H1 (cell line): ENCODE results near the gene SLC37A3. TPM values are rescaled to one million over a fixed set of nuclear protein-coding genes. Genes with fewer than 3 reads are reported as not detected.

ENCODE experiments used
- CTCF ChIA-PET: fragments of 300-600 bp; sonication (Branson Sonifier 250); formaldehyde crosslinking; loops from one replicate; lab custom pipeline; 2021; ENCODE audit not compliant: partially characterized antibody; lab: Charles Lee
- POLR2A ChIA-PET: fragments of 300-600 bp; sonication (Branson Sonifier 250); formaldehyde crosslinking; loops from one replicate; lab custom pipeline; 2021; ENCODE audit warnings: inconsistent platforms; ENCODE audit not compliant: partially characterized antibody; lab: Charles Lee
- DNase-seq, 2 experiments: peaks; one replicate each; pipeline versions ENCODE4 v3.0.0 to v3.0.0-alpha.2; 2010 to 2022; ENCODE audit warnings: low spot score in 2 of 2, low read depth in 1 of 2, mixed read lengths in 1 of 2
- FAIRE-seq: peaks from 2 replicates; lab custom pipeline; 2011; peaks lifted over from hg19 to GRCh38; lab: Jason Lieb, UNC
- H2AFZ ChIP-seq: 2 replicates; pipeline ENCODE4 v1.8.1; 2012; ENCODE audit warnings: low read length, inconsistent platforms
- H2AK5ac ChIP-seq: 2 replicates; pipeline ENCODE4 v1.6.1; 2013; ENCODE audit warnings: low read depth, low read length
- H2BK120ac ChIP-seq: replicated peaks from 2 replicates; pipeline ENCODE3; 2013; ENCODE audit warnings: low read depth, low read length, inconsistent platforms
- H2BK12ac ChIP-seq: 2 replicates; pipeline ENCODE4 v1.6.1; 2013; ENCODE audit warnings: low read depth, low read length
- H2BK15ac ChIP-seq: 2 replicates; pipeline ENCODE4 v1.6.1; 2013; ENCODE audit warnings: low read length
- H2BK20ac ChIP-seq: 2 replicates; pipeline ENCODE4 v1.6.1; 2013; ENCODE audit warnings: low read length
- H2BK5ac ChIP-seq: 2 replicates; pipeline ENCODE4 v1.6.1; 2013; ENCODE audit warnings: low read depth, low read length
- H3K14ac ChIP-seq: 2 replicates; pipeline ENCODE4 v1.6.1; 2013; ENCODE audit warnings: inconsistent platforms; ENCODE audit not compliant: insufficient read length
- H3K18ac ChIP-seq: 2 replicates; pipeline ENCODE4 v1.6.1; 2013; ENCODE audit warnings: low read length; ENCODE audit errors: extremely low read depth
- H3K23ac ChIP-seq: 2 replicates; pipeline ENCODE4 v1.6.1; 2013; ENCODE audit warnings: inconsistent platforms; ENCODE audit not compliant: insufficient read length
- H3K23me2 ChIP-seq: 2 replicates; pipeline ENCODE4 v1.6.1; 2013; ENCODE audit warnings: low read depth, low read length
- H3K27ac ChIP-seq: 2 replicates; pipeline ENCODE4 v1.6.1; 2011; ENCODE audit warnings: low read depth, low read length, inconsistent platforms
- H3K27me3 ChIP-seq, 4 experiments: replicated peaks in 1 of 4; 1 replicate in 1 of 4; 2 replicates in 3 of 4; pipeline versions ENCODE4 v1.6.1 to v1.8.1; 2011 to 2013; ENCODE audit warnings: low read length in 3 of 4, mild to moderate bottlenecking in 3 of 4, inconsistent platforms in 2 of 4, mixed read lengths in 2 of 4, moderate library complexity in 1 of 4; ENCODE audit not compliant: control insufficient read depth in 3 of 4, insufficient read depth in 3 of 4; ENCODE audit errors: extremely low read depth in 1 of 4
- H3K36me3 ChIP-seq, 4 experiments: 2 replicates each; pipeline versions ENCODE4 v1.6.1 to v1.8.1; 2011 to 2013; ENCODE audit warnings: mild to moderate bottlenecking in 4 of 4, low read length in 3 of 4, moderate library complexity in 2 of 4, control low read depth in 1 of 4, inconsistent platforms in 1 of 4; ENCODE audit not compliant: insufficient read depth in 4 of 4, control insufficient read depth in 2 of 4
- H3K4ac ChIP-seq: replicated peaks from 2 replicates; pipeline ENCODE3; 2013; ENCODE audit warnings: low read length, low read depth, mixed read lengths, inconsistent platforms; ENCODE audit not compliant: insufficient read length
- H3K4me1 ChIP-seq, 4 experiments: replicated peaks in 1 of 4; 1 replicate in 1 of 4; 2 replicates in 3 of 4; pipeline versions ENCODE4 v1.6.1 to v1.8.1; 2011 to 2013; ENCODE audit warnings: low read length in 3 of 4, inconsistent platforms in 2 of 4, mixed read lengths in 1 of 4; ENCODE audit not compliant: insufficient read depth in 4 of 4, control insufficient read depth in 3 of 4
- H3K4me2 ChIP-seq, 2 experiments: 2 replicates each; pipeline versions ENCODE4 v1.6.1 to v1.8.1; 2011 to 2013; ENCODE audit warnings: low read depth in 2 of 2, low read length in 2 of 2, control low read depth in 1 of 2, inconsistent platforms in 1 of 2, mild to moderate bottlenecking in 1 of 2; ENCODE audit not compliant: insufficient read depth in 1 of 2
- H3K4me3 ChIP-seq, 4 experiments: fragments of 200-600, 300-600 bp in 1 of 4; sonication (generic), shearing (Covaris generic), sonication (Bioruptor Twin) in 1 of 4; 2 replicates each; pipeline versions ENCODE4 v1.5.1 to v1.8.1; 2011 to 2016; ENCODE audit warnings: low read length in 4 of 4, low read depth in 3 of 4, control low read depth in 2 of 4, inconsistent platforms in 2 of 4, mild to moderate bottlenecking in 2 of 4, mixed read lengths in 1 of 4, moderate library complexity in 1 of 4; ENCODE audit not compliant: insufficient read depth in 2 of 4; ENCODE audit errors: extremely low read depth in 1 of 4
- H3K56ac ChIP-seq: replicated peaks from 2 replicates; pipeline ENCODE3; 2013; ENCODE audit warnings: low read depth, mild to moderate bottlenecking, mixed read lengths, low read length, inconsistent platforms; ENCODE audit not compliant: insufficient read length
- H3K79me1 ChIP-seq: 2 replicates; pipeline ENCODE4 v1.6.1; 2013; ENCODE audit warnings: low read depth, low read length, control low read depth
- H3K79me2 ChIP-seq, 2 experiments: 2 replicates each; pipeline versions ENCODE4 v1.6.1 to v1.8.1; 2012 to 2013; ENCODE audit warnings: low read length in 2 of 2, mild to moderate bottlenecking in 2 of 2, inconsistent platforms in 1 of 2; ENCODE audit not compliant: insufficient read depth in 2 of 2, control insufficient read depth in 1 of 2
- H3K9ac ChIP-seq, 4 experiments: replicated peaks in 1 of 4; 1 replicate in 1 of 4; 2 replicates in 3 of 4; pipeline versions ENCODE4 v1.6.1 to v1.8.1; 2011 to 2013; ENCODE audit warnings: low read depth in 3 of 4, low read length in 3 of 4, control low read depth in 2 of 4, mild to moderate bottlenecking in 2 of 4, moderate library complexity in 2 of 4, inconsistent platforms in 1 of 4; ENCODE audit errors: extremely low read depth in 1 of 4
- H3K9me3 ChIP-seq, 2 experiments: 2 replicates each; pipeline versions ENCODE4 v1.6.1 to v1.8.1; 2012 to 2013; ENCODE audit warnings: mild to moderate bottlenecking in 2 of 2, moderate library complexity in 2 of 2, control low read depth in 1 of 2, inconsistent platforms in 1 of 2, low read depth in 1 of 2, low read length in 1 of 2, mixed read lengths in 1 of 2; ENCODE audit not compliant: insufficient read depth in 2 of 2
- H4K20me1 ChIP-seq, 2 experiments: replicated peaks in 1 of 2; 2 replicates each; pipeline versions ENCODE3 to v1.8.1; 2011 to 2013; ENCODE audit warnings: inconsistent platforms in 2 of 2, low read length in 2 of 2, mild to moderate bottlenecking in 1 of 2; ENCODE audit not compliant: insufficient read depth in 2 of 2, control insufficient read depth in 1 of 2
- H4K5ac ChIP-seq: 2 replicates; pipeline ENCODE4 v1.6.1; 2013; ENCODE audit warnings: low read length, low read depth, mixed read lengths, inconsistent platforms; ENCODE audit not compliant: insufficient read length
- H4K8ac ChIP-seq: 2 replicates; pipeline ENCODE4 v1.8.0; 2013; ENCODE audit warnings: mild to moderate bottlenecking, moderate library complexity, low read length, inconsistent platforms; ENCODE audit not compliant: insufficient read depth; ENCODE audit errors: extremely low read depth
- H4K91ac ChIP-seq: replicated peaks from 2 replicates; pipeline ENCODE3; 2013; ENCODE audit warnings: low read length, mixed read lengths, inconsistent platforms; ENCODE audit not compliant: insufficient read length
- BACH1 ChIP-seq: IDR thresholded peaks from 2 replicates; pipeline ENCODE4 v1.6.1; 2012; ENCODE audit warnings: low read length, improper control_type of control experiment
- POLR2AphosphoS5 ChIP-seq: IDR thresholded peaks from 2 replicates; pipeline ENCODE4 v1.6.1; 2011; ENCODE audit warnings: low read depth, low read length
- RBBP5 ChIP-seq: IDR thresholded peaks from 2 replicates; pipeline ENCODE4 v1.7.1; 2012; ENCODE audit warnings: low read depth, mild to moderate bottlenecking, inconsistent platforms, low read length, moderate library complexity, borderline replicate concordance
- WGBS, 2 experiments: shearing (Covaris generic) in 1 of 2; methylation state at CpG; one replicate each; pipeline versions ENCODE4 v1.1.6 to v1.1.7; 2013 to 2015; ENCODE audit warnings: low lambda C conversion rate in 2 of 2, mixed read lengths in 2 of 2, inconsistent platforms in 1 of 2, low coverage in 1 of 2, missing lambda C conversion rate in 1 of 2; ENCODE audit not compliant: insufficient replicate concordance in 2 of 2, insufficient coverage in 1 of 2, insufficient read length in 1 of 2; ENCODE audit errors: extremely low coverage in 1 of 2, missing lambda C conversion rate in 1 of 2; 5-methylcytosine and 5-hydroxymethylcytosine counted together
- polyA plus RNA-seq, 7 experiments: library from polyadenylated mRNA; depleted of rRNA in 3 of 7; stranded (reverse) in 5 of 7; unstranded in 2 of 7; fragments of >200 nt in 5 of 7; fragments of 200-250 nt in 2 of 7; gene quantifications; 1 replicate in 5 of 7; 2 replicates in 1 of 7; 4 replicates in 1 of 7; pipeline versions ENCODE4 v1.2.1 to v1.2.3, GENCODE V29; 2011 to 2013; ENCODE audit warnings: missing spikeins in 2 of 7, mixed read lengths in 2 of 7
- total RNA-seq: library from RNA; stranded (reverse); fragmentation: NEBNext Ultra II Directional; extraction: Animal tissue kit (Norgen Biotek cat#: 25700); gene quantifications from 2 replicates; pipeline ENCODE4 v1.2.1, GENCODE V29; 2021

Gene SLC37A3
- total and polyA plus RNA-seq, 2 of the 8 experiments (the other 6 are each of a cell fraction or from before 2014, with no cell fraction given): 58.2 to 71.0 TPM

DNA sequence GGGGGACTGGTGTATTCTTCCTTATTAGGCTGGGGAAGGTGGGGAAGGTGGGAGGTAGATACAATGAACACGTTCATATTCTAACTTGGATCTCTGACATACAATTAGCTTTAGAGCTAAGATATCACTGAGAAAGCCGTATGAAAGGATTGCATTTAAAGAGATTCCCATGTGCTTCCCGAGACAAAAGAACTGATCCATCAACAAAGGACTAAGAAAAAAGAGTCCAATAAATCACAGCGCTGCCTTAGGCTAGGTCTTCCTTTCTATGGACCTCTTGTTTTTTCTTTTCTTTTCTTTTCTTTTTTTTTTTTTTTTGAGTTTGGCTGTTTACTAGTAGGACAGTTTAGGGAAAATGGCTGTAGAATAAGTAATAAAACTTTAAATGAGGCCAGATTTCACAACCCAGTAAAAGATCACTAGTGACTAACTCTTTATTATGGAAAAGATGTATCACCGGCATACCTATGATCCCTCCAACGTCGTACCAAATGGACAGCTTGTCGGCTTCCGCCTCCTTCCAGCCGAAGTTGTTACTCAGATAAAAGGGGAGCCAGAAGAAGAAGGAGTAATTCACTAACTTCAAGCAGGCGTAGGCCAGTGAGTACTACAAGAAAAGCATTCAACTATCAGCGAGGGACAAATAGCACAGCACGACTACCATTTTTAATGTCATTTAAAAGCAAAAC, 50.0 kb downstream of the SLC37A3 start:
- FAIRE-seq: no peak

More for the DNA sequence above, 50.0 kb downstream of the SLC37A3 start:
- no peak overlapping the region for H2BK120ac ChIP-seq
- H4K91ac ChIP-seq: no peak overlapping the region
- no peaks in the 10 kb centered on the region for H3K23me2 ChIP-seq
- H3K79me1 ChIP-seq: no peaks in the 10 kb centered on the region
- POLR2A ChIA-PET: no interaction called here
- 96% methylated on average over 13 of the region's 13 CpGs; no CpG with 5 or more reads in 1 of the 2 experiments for WGBS, 2 experiments
- no peak overlapping the region for H3K9ac ChIP-seq
- no peak overlapping the region for H3K23ac ChIP-seq
- H3K27ac ChIP-seq: no peak overlapping the region
- no peak overlapping the region for H3K4me2 ChIP-seq
- no peak overlapping the region for H2AK5ac ChIP-seq
- no peak overlapping the region for H2AFZ ChIP-seq
- CTCF ChIA-PET: interaction anchor here (0.6 kb wide), 1 partner anchor 343 kb away, joined by 3 read pairs; no protein-coding TSS in a partner anchor
- no peak overlapping the region for H2BK15ac ChIP-seq
- H3K9me3 ChIP-seq: no peaks in the 10 kb centered on the region
- no peak overlapping the region for H3K18ac ChIP-seq
- H2BK12ac ChIP-seq: no peak overlapping the region
- no peak overlapping the region for H3K4ac ChIP-seq
- H4K8ac ChIP-seq: no peak overlapping the region
- H2BK20ac ChIP-seq: no peak overlapping the region
- H2BK5ac ChIP-seq: no peak overlapping the region
- no peaks in the 10 kb centered on the region for H3K27me3 ChIP-seq
- H3K36me3 ChIP-seq: peaks cover 14 to 74% (median 36%) of the 10 kb centered on the region in 4 experiments; a peak in 7 of 8 replicates
- no peaks in the 10 kb centered on the region for H3K4me1 ChIP-seq
- H3K56ac ChIP-seq: no peak overlapping the region
- TF ChIP-seq BACH1: no peak
- TF ChIP-seq POLR2AphosphoS5: no peak
- TF ChIP-seq RBBP5: no peak
- no peak overlapping the region for H4K5ac ChIP-seq
- no peak overlapping the region for H3K14ac ChIP-seq
- no peaks in the 10 kb centered on the region for H3K79me2 ChIP-seq
- peaks cover 2 to 3% of the 10 kb centered on the region in 2 experiments for H4K20me1 ChIP-seq
- no peak overlapping the region for H3K4me3 ChIP-seq
- no peak for DNase-seq
